Activated naive CD8-positive, alpha-beta T cell treated with anti-CD3 and anti-CD28 coated beads for 36 hours (primary cell): ENCODE data around the gene GFER. TPM values are rescaled to one million over a fixed set of nuclear protein-coding genes. Genes with fewer than 3 reads are reported as not detected.

Source experiments
- DNase-seq: peaks from one replicate; pipeline ENCODE4 v3.0.0; 2021
- H3K27ac Mint-ChIP-seq: one replicate; pipeline ENCODE4 v1.8.0; 2022; ENCODE audit warnings: mild to moderate bottlenecking, moderate library complexity, mixed read lengths
- H3K27me3 Mint-ChIP-seq: one replicate; pipeline ENCODE4 v1.8.0; 2022; ENCODE audit warnings: mild to moderate bottlenecking, mixed read lengths
- H3K36me3 Mint-ChIP-seq: one replicate; pipeline ENCODE4 v1.8.0; 2021; ENCODE audit warnings: mild to moderate bottlenecking, mixed read lengths
- H3K4me1 Mint-ChIP-seq: one replicate; pipeline ENCODE4 v1.8.0; 2021; ENCODE audit warnings: mixed read lengths
- H3K4me3 Mint-ChIP-seq: one replicate; pipeline ENCODE4 v1.8.0; 2022; ENCODE audit warnings: mild to moderate bottlenecking, moderate library complexity, mixed read lengths
- H3K9me3 Mint-ChIP-seq: one replicate; pipeline ENCODE4 v1.8.0; 2022; ENCODE audit warnings: mixed read lengths
- total RNA-seq, 2 experiments: library from RNA; stranded (reverse); gene quantifications; one replicate each; pipeline ENCODE4 v1.2.3, GENCODE V29; 2021

GFER gene
- total RNA-seq, 2 experiments from 2014 or later = 27.3 to 29.5 TPM

DNA sequence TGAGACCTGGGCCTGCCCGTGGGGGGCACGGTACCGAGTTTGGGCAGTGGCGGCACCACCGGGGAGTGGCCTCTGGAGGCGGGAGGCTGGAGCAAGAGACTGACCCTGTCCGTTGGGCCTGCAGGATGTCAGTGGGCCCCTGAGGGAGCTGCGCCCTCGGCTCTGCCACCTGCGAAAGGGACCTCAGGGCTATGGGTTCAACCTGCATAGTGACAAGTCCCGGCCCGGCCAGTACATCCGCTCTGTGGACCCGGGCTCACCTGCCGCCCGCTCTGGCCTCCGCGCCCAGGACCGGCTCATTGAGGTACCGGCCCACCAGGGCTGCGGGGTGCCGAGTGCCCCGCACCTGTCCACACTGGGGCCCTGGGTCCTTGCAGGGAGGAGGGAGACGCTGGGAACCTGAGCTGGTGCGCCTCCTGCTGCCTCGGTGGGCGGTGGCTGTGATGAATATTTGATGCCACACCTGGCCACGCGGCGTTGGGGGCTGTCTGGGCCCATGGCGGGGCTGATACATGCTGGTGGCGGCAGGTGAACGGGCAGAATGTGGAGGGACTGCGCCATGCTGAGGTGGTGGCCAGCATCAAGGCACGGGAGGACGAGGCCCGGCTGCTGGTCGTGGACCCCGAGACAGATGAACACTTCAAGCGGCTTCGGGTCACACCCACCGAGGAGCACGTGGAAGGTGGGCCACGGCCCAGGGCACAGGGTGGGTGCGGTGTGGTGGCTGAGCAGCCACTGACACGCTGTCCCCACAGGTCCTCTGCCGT lies 52.4 kb downstream of the GFER start:
- Mint-ChIP-seq H3K4me1 (no peaks in the 10 kb centered on the region), H3K9me3 (no peaks in the 10 kb centered on the region), H3K27ac (no peak overlapping the region), H3K4me3 (no peak overlapping the region), H3K27me3 (no peaks in the 10 kb centered on the region), H3K36me3 (no peaks in the 10 kb centered on the region)
- DNase-seq = no peak

DNA sequence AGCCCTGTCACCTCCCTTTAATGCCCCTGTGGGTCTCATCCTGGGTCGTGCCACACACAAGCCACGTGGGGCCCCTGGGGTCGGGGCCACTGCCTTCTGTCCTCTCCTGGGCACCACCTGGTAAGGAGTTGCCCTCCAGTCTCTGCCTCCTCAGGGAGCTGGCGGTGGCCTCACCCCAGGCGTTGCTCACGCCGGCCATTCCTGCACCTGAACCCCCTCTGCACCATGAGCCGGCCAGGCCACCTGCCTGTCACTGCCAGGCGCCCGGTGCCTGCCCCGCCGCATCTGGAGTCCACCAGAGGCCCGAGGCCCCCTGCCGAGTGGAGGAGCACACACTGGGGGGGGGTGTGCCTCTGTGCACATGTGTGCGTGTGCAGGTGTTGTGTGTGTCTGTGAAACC lies 53.1 kb downstream of the GFER start:
- no peaks in the 10 kb centered on the region for H3K4me1 Mint-ChIP-seq
- no peaks in the 10 kb centered on the region for H3K9me3 Mint-ChIP-seq
- no peaks in the 10 kb centered on the region for H3K27me3 Mint-ChIP-seq
- no peak overlapping the region for H3K4me3 Mint-ChIP-seq
- no peak overlapping the region for H3K27ac Mint-ChIP-seq
- no peaks in the 10 kb centered on the region for H3K36me3 Mint-ChIP-seq
- DNase-seq = no peak

Other genes with a start within 250 kb of the GFER start
- 10 to 100 TPM; 24.5 to 24.9 TPM for gene NME3, start 212.7 kb upstream of the GFER start, total RNA-seq
- 10 to 100 TPM; 17.2 to 20.1 TPM for gene EME2, start 211.4 kb upstream of the GFER start, total RNA-seq
- gene MRPS34, start 211.1 kb upstream of the GFER start, total RNA-seq = 100 to 1,000 TPM; 187 to 190 TPM
- gene SPSB3, start 201.6 kb upstream of the GFER start, total RNA-seq = 10 to 100 TPM; 12.3 to 12.8 TPM
- gene NUBP2, start 201.2 kb upstream of the GFER start, total RNA-seq = 10 to 100 TPM; 63.6 to 64.2 TPM
- gene IGFALS, start 190.5 kb upstream of the GFER start, total RNA-seq = not detected
- 10 to 100 TPM; 22.6 to 23.9 TPM for gene HAGH, start 157.4 kb upstream of the GFER start, total RNA-seq
- 10 to 100 TPM; 17.9 to 20.1 TPM for gene FAHD1, start 157.0 kb upstream of the GFER start, total RNA-seq
- under 1 TPM in 1 of 2 experiments, not detected in 1; 0.27 TPM for gene MEIOB, start 112.0 kb upstream of the GFER start, total RNA-seq
- not detected for gene HS3ST6, start 65.8 kb upstream of the GFER start, total RNA-seq
- 10 to 100 TPM; 21.3 to 22.4 TPM for gene MSRB1, start 41.0 kb upstream of the GFER start, total RNA-seq
- not detected for gene RPL3L, start 29.5 kb upstream of the GFER start, total RNA-seq
- gene NDUFB10, start 24.7 kb upstream of the GFER start, total RNA-seq = 100 to 1,000 TPM; 138 to 141 TPM
- 1,000 to 10,000 TPM; 5,183 to 5,266 TPM for gene RPS2, start 19.4 kb upstream of the GFER start, total RNA-seq
- gene RNF151, start 17.3 kb upstream of the GFER start, total RNA-seq = not detected
- gene TBL3, start 12.1 kb upstream of the GFER start, total RNA-seq = 10 to 100 TPM; 66.3 to 72.6 TPM
- under 1 TPM in 1 of 2 experiments, not detected in 1; 0.35 TPM for gene NOXO1, start 2.7 kb upstream of the GFER start, total RNA-seq
- gene SYNGR3, start 5.8 kb downstream of the GFER start, total RNA-seq = 1 to 10 TPM; 2.0 to 3.5 TPM
- 10 to 100 TPM; 98.3 to 99.8 TPM for gene ZNF598, start 25.6 kb downstream of the GFER start, total RNA-seq
- gene NPW, start 35.6 kb downstream of the GFER start, total RNA-seq = 10 to 100 TPM; 29.1 to 34.2 TPM
- gene NHERF2, start 42.7 kb downstream of the GFER start, total RNA-seq = 1 to 10 TPM; 2.4 to 3.7 TPM
- 10 to 100 TPM; 30.6 to 32.0 TPM for gene NTHL1, start 63.6 kb downstream of the GFER start, total RNA-seq
- 10 to 100 TPM; 52.3 to 57.5 TPM for gene TSC2, start 63.8 kb downstream of the GFER start, total RNA-seq
- gene PKD1, start 151.7 kb downstream of the GFER start, total RNA-seq = 10 to 100 TPM; 52.6 to 54.5 TPM
- under 1 TPM; 0.26 to 0.35 TPM for gene RAB26, start 164.4 kb downstream of the GFER start, total RNA-seq
- gene TRAF7, start 171.6 kb downstream of the GFER start, total RNA-seq = 10 to 100 TPM; 86.4 to 89.2 TPM
- gene CASKIN1, start 212.4 kb downstream of the GFER start, total RNA-seq = 1 to 10 TPM; 1.8 to 3.4 TPM
- 10 to 100 TPM; 89.5 to 92.3 TPM for gene MLST8, start 221.3 kb downstream of the GFER start, total RNA-seq
- 1 to 10 TPM; 2.3 to 6.4 TPM for gene BRICD5, start 226.7 kb downstream of the GFER start, total RNA-seq
- 10 to 100 TPM; 24.2 to 24.5 TPM for gene PGP, start 230.6 kb downstream of the GFER start, total RNA-seq
- gene E4F1, start 239.4 kb downstream of the GFER start, total RNA-seq = 10 to 100 TPM; 23.0 to 24.1 TPM